ENCODE results near the gene ITSN2.

GRCh38 chr2:24181849-24182248 lies 178.5 kb downstream of the ITSN2 start:
- TF ChIP-seq CTCF (conservative IDR thresholded peaks at IDR 0.05) (no peak), ZFX (IDR thresholded peaks at IDR 0.05) (no peak)

Data from C4-2B (cell line).